ENCODE results near the gene MCUR1.

- TF ChIP-seq CTCF (IDR thresholded peaks at IDR 0.05) (no peak; the same call in 1 of the 2 replicates), REST (IDR thresholded peaks at IDR 0.05; ENCODE audit: insufficient read depth in 1 of 2, low read depth in 2 of 2, low read length in 1 of 2) (no peak), TCF7L2 (IDR thresholded peaks at IDR 0.05; ENCODE audit: low read depth, low read length) (no peak), SIN3A (IDR thresholded peaks at IDR 0.05; ENCODE audit: borderline replicate concordance, insufficient read depth, low read depth, low read length) (no peak), POLR2AphosphoS5 (IDR thresholded peaks at IDR 0.05; ENCODE audit: low read depth, low read length) (no peak)
Measured at GRCh38 chr6:13769655-13770053, 44.7 kb downstream of the MCUR1 start.

Measured in Panc1 (cell line).